Right lobe of liver (tissue), 6 donors: ENCODE measurements around the gene PUS7. TPM values are rescaled to one million over a fixed set of nuclear protein-coding genes. Genes with fewer than 3 reads are reported as not detected.

ENCODE experiments used
- ATAC-seq, 4 donors: fragments of 200-7000 bp; cut with Tn5 transposase; one replicate each; pipeline ENCODE4 v1.9.1; 2020; ENCODE audit warnings: mild to moderate bottlenecking in 4 of 4, moderate library complexity in 4 of 4
- DNase-seq, 3 donors: peaks; one replicate each; pipeline ENCODE4 v3.0.0-alpha.2; 2020
- H3K27ac ChIP-seq, 3 donors: fragments of 200-600 bp; one replicate each; pipeline ENCODE4 v1.8.0; 2022
- H3K27me3 ChIP-seq, 2 donors: fragments of 200-600 bp; one replicate each; pipeline ENCODE4 v1.8.0; 2022
- H3K36me3 ChIP-seq, 4 donors: fragments of 200-600 bp; sonication (generic) in 1 of 4; one replicate each; pipeline versions ENCODE4 v1.5.1 to v1.8.0; 2017 to 2022; ENCODE audit warnings: control low read depth in 1 of 4
- H3K4me1 ChIP-seq, 4 donors: fragments of 200-600 bp; sonication (generic) in 1 of 4; one replicate each; pipeline versions ENCODE4 v1.5.1 to v1.8.0; 2017 to 2022; ENCODE audit warnings: control low read depth in 1 of 4
- H3K4me3 ChIP-seq, 3 donors: fragments of 200-600 bp; one replicate each; pipeline ENCODE4 v1.8.0; 2022
- H3K9me3 ChIP-seq, 4 donors: fragments of 200-600 bp; sonication (generic) in 1 of 4; one replicate each; pipeline versions ENCODE4 v1.5.1 to v1.8.0; 2017 to 2022; ENCODE audit warnings: control low read depth in 1 of 4
- POLR2A ChIP-seq: fragments of 450-650 bp; IDR thresholded peaks from one replicate; pipeline ENCODE4 v1.6.1; 2017; ENCODE audit warnings: antibody characterized with exemption, mild to moderate bottlenecking
- WGBS: methylation state at CpG from one replicate; pipeline ENCODE4 v1.1.6; 2018; ENCODE audit warnings: low coverage, low lambda C conversion rate; ENCODE audit not compliant: insufficient coverage; ENCODE audit errors: missing lambda C conversion rate; 5-methylcytosine and 5-hydroxymethylcytosine counted together
- intact Hi-C, 2 donors: fragments of 100-400 bp; cut with DNase I; formaldehyde crosslinking; loops; one replicate each; pipeline versions ENCODE4 v1.11.2 to v1.14.1; 2022
- total RNA-seq, 6 experiments: library from RNA; depleted of rRNA in 2 of 6; stranded (reverse); fragments of >200 nt in 2 of 6; fragmentation: NEBNext Ultra II Directional in 3 of 6; extraction: Animal tissue kit (Norgen Biotek cat#: 25700) in 3 of 6; gene quantifications; one replicate each; pipeline versions ENCODE4 v1.1.0 to v1.2.4, GENCODE V29; 2016 to 2023
- TF ChIP-seq, protein P1 (sequence below), 4 donors: fragments of 200-600 bp in 3 of 4; fragments of 450-650 bp in 1 of 4; IDR thresholded peaks; one replicate each; pipeline versions ENCODE4 v1.5.1 to v1.8.0; 2016 to 2022; ENCODE audit warnings: antibody characterized with exemption in 4 of 4, mild to moderate bottlenecking in 2 of 4
- donor health status: DM: no; HTN: yes; CAD: no.
- donor health status: DM: no; HTN: no; CAD: no.
- donor health status: DM: no; HTN: no; CAD: no.
- donor health status: DM: no; HTN: yes; CAD: no.
- donor health status: DM: no; HTN: yes; CAD: no.

The PUS7 gene
- total RNA-seq, 6 experiments from 2014 or later: 4.2 to 15.7 (median 6.8) TPM

DNA sequence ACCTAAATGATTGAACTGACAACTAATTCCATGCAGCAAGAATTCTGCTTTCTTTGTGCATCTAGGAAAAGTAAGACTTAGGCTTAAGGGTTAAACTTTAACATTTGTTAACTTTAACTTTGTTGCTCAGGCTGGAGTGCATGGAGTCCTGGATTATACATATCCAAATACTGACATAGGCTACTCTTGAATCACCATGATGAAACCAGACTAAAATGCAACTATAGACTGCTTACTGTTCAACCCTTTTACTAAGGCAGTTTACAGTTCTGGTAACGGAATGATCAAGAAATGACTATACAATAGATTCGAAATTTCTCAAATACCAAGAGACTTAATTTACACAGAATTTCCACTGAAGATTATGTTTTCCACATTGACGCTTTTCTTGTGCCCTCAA is 52.0 kb downstream of the PUS7 start:
- Histone ChIP-seq H3K9me3 (no peaks in the 10 kb centered on the region), H3K27ac (no peak overlapping the region), H3K36me3 (no peaks in the 10 kb centered on the region), H3K4me1 (no peaks in the 10 kb centered on the region), H3K4me3 (no peak overlapping the region), H3K27me3 (no peaks in the 10 kb centered on the region)
- WGBS: 76% methylated on average over 3 of the region's 3 CpGs
- ATAC-seq (no peak), DNase-seq (no peak)
- TF ChIP-seq POLR2A: no peak
- TF ChIP-seq, protein P1, sequence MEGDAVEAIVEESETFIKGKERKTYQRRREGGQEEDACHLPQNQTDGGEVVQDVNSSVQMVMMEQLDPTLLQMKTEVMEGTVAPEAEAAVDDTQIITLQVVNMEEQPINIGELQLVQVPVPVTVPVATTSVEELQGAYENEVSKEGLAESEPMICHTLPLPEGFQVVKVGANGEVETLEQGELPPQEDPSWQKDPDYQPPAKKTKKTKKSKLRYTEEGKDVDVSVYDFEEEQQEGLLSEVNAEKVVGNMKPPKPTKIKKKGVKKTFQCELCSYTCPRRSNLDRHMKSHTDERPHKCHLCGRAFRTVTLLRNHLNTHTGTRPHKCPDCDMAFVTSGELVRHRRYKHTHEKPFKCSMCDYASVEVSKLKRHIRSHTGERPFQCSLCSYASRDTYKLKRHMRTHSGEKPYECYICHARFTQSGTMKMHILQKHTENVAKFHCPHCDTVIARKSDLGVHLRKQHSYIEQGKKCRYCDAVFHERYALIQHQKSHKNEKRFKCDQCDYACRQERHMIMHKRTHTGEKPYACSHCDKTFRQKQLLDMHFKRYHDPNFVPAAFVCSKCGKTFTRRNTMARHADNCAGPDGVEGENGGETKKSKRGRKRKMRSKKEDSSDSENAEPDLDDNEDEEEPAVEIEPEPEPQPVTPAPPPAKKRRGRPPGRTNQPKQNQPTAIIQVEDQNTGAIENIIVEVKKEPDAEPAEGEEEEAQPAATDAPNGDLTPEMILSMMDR (IDR thresholded peaks at IDR 0.05): no peak
- intact Hi-C loops: no loop called here

DNA sequence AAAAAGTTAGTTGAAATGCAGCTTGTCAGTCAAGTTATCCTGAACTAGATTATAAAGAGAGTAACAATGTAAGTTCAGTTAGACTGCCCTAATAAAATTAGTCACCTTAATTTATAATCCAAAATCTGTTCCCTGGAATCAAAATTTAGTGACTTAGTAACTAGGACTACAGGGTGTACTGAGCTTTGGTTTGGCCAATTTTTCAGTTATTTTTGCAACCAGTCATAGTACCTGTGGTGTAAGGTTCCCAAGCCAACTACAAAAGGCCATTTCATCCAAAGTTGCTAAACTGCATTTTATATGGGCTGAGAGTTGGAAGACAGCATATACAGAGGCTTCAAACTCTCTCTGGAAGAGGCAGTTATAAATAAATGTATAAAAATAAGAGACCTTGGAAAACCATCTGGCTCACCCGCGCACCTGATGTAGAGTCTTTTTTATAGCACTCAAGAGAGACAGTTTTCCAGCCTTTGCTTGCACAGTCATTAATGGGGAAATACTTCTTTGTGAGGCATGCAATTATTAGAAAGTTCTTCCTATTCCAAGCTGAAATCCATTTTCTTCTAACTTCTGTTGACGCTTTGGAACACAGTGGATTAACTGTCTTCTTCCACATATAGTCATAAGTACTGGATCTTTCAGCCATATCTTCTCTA is 59.2 kb downstream of the PUS7 start:
- ATAC-seq (no peak), DNase-seq (no peak)
- no peak for TF ChIP-seq POLR2A
- TF ChIP-seq, protein P1 (IDR thresholded peaks at IDR 0.05): no peak
- H3K4me1 ChIP-seq: no peaks in the 10 kb centered on the region
- no peaks in the 10 kb centered on the region for H3K9me3 ChIP-seq
- WGBS: 93% methylated on average over 3 of the region's 3 CpGs
- H3K27ac ChIP-seq: no peak overlapping the region
- no peak overlapping the region for H3K4me3 ChIP-seq
- no peaks in the 10 kb centered on the region for H3K27me3 ChIP-seq
- intact Hi-C loops: no loop called here
- no peaks in the 10 kb centered on the region for H3K36me3 ChIP-seq

DNA sequence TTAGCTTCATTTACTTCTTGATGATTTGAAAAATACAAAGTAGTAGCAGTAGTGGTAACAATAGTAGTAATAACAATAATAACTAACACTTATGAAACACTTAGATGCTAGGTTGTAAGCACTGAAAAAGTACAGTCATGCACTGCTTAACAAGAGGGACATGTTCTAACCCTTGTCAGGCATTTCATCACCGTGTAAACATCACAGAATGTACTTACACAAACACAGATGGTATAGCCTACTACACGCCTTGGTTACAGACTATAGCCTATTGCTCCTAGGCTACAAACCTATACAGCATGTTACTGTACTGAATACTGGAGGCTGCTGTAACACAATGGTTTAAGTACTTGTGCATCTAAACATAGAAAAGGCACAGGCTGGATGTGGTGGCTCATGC is 60.6 kb downstream of the PUS7 start:
- Histone ChIP-seq H3K9me3 (no peaks in the 10 kb centered on the region), H3K4me3 (no peak overlapping the region), H3K27ac (no peak overlapping the region), H3K4me1 (no peaks in the 10 kb centered on the region), H3K27me3 (no peaks in the 10 kb centered on the region), H3K36me3 (peaks cover 0 to 4% (median 0%) of the 10 kb centered on the region in 4 donors)
- intact Hi-C loops: no loop called here
- no peak for TF ChIP-seq POLR2A
- TF ChIP-seq, protein P1 (IDR thresholded peaks at IDR 0.05): no peak
- 69% methylated on average over 2 of the region's 2 CpGs for WGBS
- ATAC-seq (no peak), DNase-seq (no peak)

DNA sequence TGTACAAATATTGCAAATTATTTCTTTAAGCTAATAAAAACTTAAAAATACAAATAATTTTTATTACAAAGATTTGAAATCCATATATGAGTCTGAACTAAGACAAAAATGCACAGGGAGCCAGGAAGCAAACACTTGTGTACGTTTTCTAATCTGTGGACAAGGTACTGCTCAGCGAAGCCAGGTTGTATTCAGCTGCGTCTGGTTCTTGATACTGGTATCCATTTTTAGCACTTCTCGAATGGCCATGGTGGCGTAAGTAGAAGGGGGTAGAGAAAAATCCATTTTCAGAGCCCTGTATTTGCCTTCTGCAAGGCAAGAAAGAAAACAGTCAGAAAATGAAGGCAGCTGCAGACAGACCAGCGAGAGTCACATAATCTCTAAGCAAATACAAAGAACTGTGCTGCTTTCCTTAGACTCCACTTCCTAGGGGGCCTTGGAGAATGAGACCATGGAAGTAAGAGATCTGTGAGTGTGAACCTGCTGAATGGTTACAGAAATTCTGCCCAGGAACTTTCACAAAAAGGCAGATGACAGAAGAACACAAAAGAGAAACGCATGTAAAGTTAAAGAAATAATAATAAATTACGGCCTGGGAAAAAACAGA is 64.3 kb downstream of the PUS7 start:
- H3K36me3 ChIP-seq: peaks cover 0 to 4% (median 0%) of the 10 kb centered on the region in 4 donors
- intact Hi-C loops: no loop called here

More for the DNA sequence above, 64.3 kb downstream of the PUS7 start:
- no peak for TF ChIP-seq POLR2A
- TF ChIP-seq, protein P1 (IDR thresholded peaks at IDR 0.05): no peak
- Histone ChIP-seq H3K4me1 (no peaks in the 10 kb centered on the region), H3K27ac (no peak overlapping the region), H3K4me3 (no peak overlapping the region), H3K27me3 (no peaks in the 10 kb centered on the region), H3K9me3 (no peaks in the 10 kb centered on the region)
- ATAC-seq (no peak), DNase-seq (no peak)
- WGBS: 89% methylated on average over 8 of the region's 8 CpGs
